Spleen (tissue), 11 donors: Measurements from ENCODE around the gene PLEKHA1. TPM values are rescaled to one million over a fixed set of nuclear protein-coding genes. Genes with fewer than 3 reads are reported as not detected.

ENCODE experiments used
- DNase-seq: peaks from one replicate; pipeline ENCODE4 v3.0.0-alpha.2; 2020
- H3K27ac ChIP-seq, 8 donors: fragments of 200-600 bp; sonication (generic) in 7 of 8; 1 replicate in 4 of 8; 2 replicates in 4 of 8; pipeline versions ENCODE4 v1.5.0 to v1.8.0; 2016 to 2021; ENCODE audit warnings: inconsistent platforms in 4 of 8, mild to moderate bottlenecking in 4 of 8, moderate library complexity in 1 of 8
- H3K27me3 ChIP-seq, 7 donors: fragments of 200-600 bp; sonication (generic) in 6 of 7; replicated peaks in 1 of 7; 1 replicate in 4 of 7; 2 replicates in 3 of 7; pipeline versions ENCODE4 v1.5.0 to v1.8.0; 2016 to 2021; ENCODE audit warnings: inconsistent platforms in 3 of 7, mild to moderate bottlenecking in 1 of 7
- H3K36me3 ChIP-seq, 6 donors: fragments of 200-600 bp; sonication (generic) in 5 of 6; 1 replicate in 4 of 6; 2 replicates in 2 of 6; pipeline versions ENCODE4 v1.5.0 to v1.8.0; 2016 to 2021; ENCODE audit warnings: inconsistent platforms in 2 of 6
- H3K4me1 ChIP-seq, 6 donors: fragments of 200-600 bp; sonication (generic) in 5 of 6; 1 replicate in 3 of 6; 2 replicates in 3 of 6; pipeline versions ENCODE4 v1.5.0 to v1.8.0; 2016 to 2021; ENCODE audit warnings: inconsistent platforms in 3 of 6
- H3K4me3 ChIP-seq, 8 donors: fragments of 200-600 bp; sonication (generic) in 7 of 8; 1 replicate in 4 of 8; 2 replicates in 4 of 8; pipeline versions ENCODE4 v1.5.0 to v1.8.0; 2016 to 2021; ENCODE audit warnings: inconsistent platforms in 4 of 8, mild to moderate bottlenecking in 4 of 8, moderate library complexity in 2 of 8
- H3K9me3 ChIP-seq, 8 donors: fragments of 200-600 bp; sonication (generic) in 7 of 8; 1 replicate in 4 of 8; 2 replicates in 4 of 8; pipeline versions ENCODE4 v1.5.0 to v1.8.0; 2016 to 2021; ENCODE audit warnings: inconsistent platforms in 4 of 8
- CTCF ChIP-seq, 11 experiments: fragments of 200-600 bp in 7 of 11; fragments of 450-650 bp in 4 of 11; sonication (generic) in 4 of 11; IDR thresholded peaks in 8 of 11; conservative IDR thresholded peaks in 3 of 11; 1 replicate in 7 of 11; 2 replicates in 4 of 11; pipeline versions ENCODE4 v1.4.0 to v1.8.0; 2016 to 2021; ENCODE audit warnings: antibody characterized with exemption in 11 of 11, inconsistent platforms in 4 of 11, mild to moderate bottlenecking in 1 of 11
- POLR2A ChIP-seq, 3 donors: fragments of 450-650 bp; IDR thresholded peaks; one replicate each; pipeline ENCODE4 v1.5.1; 2017; ENCODE audit warnings: antibody characterized with exemption in 3 of 3, mild to moderate bottlenecking in 1 of 3
- POLR2AphosphoS5 ChIP-seq, 3 donors: sonication (generic); formaldehyde crosslinking; IDR thresholded peaks; one replicate each; pipeline ENCODE4 v1.5.1; 2017; ENCODE audit warnings: antibody characterized with exemption in 3 of 3
- WGBS, 5 donors: extraction: QIAGEN DNeasy Blood & Tissue Kit in 3 of 5; methylation state at CpG; one replicate each; pipeline versions ENCODE4 v1.1.5 to v1.1.7; 2013 to 2018; 5-methylcytosine and 5-hydroxymethylcytosine counted together
- intact Hi-C: fragments of 100-400 bp; cut with DNase I; formaldehyde crosslinking; loops from one replicate; pipeline ENCODE4 v1.15.0; 2023; ENCODE audit warnings: low total_unique reads
- polyA plus RNA-seq, 3 donors: library from polyadenylated mRNA; stranded (reverse); fragments of 200-250 nt; gene quantifications; one replicate each; pipeline ENCODE4 v1.2.1, GENCODE V29; 2013
- total RNA-seq, 7 donors: library from RNA; depleted of rRNA in 3 of 7; stranded (reverse); fragments of >200 nt in 3 of 7; fragmentation: NEBNext Ultra II Directional in 4 of 7; extraction: Animal tissue kit (Norgen Biotek cat#: 25700) in 4 of 7; gene quantifications; one replicate each; pipeline versions ENCODE4 v1.1.0 to v1.2.1, GENCODE V29; 2016 to 2021
- donor health status: healthy with polysubstance abuse.
- donor health status: DM: no; HTN: no; CAD: no; lungs with moderate emphysema.
- donor health status: DM: no; HTN: no; CAD: no.
- donor health status: Bipolar disorder and iron deficiency.
- donor health status: healthy.
- donor health status: DM: no; HTN: no; CAD: no.
- donor health status: DM: yes; HTN: yes; CAD: no.

Gene PLEKHA1
- total and polyA plus RNA-seq, 10 donors = 7.9 to 31.1 (median 22.1) TPM

DNA sequence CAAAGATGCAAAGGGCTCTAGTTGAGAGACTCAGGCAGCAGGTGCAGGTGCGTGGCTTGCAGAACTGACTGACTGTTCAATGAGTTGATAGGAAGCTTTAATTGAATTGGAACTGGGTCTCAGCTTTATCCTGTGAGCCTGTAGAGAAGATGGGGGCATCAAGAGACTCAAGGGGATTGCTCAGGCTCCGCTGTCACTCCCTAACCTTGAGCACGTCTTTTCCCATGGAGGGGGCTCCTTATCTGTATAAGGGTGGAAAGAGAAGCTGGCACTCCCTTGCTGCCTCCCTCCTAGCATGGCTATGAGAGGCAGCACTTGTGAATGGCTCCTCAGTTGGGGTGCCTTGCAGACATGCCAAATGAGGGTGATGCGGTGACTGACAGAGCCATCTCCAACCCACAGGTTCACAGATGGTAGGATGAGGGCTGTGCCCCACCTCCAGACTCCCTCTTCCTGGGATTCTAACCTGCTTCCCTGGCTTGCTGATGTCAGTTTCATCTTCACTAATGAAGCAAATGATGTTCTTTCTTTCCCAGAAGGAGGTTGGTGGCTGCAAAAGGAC lies 12.4 kb upstream of the PLEKHA1 start:
- no peak overlapping the region for H3K4me3 ChIP-seq
- peaks cover 0 to 7% (median 0%) of the 10 kb centered on the region in 7 donors for H3K27me3 ChIP-seq
- H3K4me1 ChIP-seq = no peaks in the 10 kb centered on the region
- DNase-seq = no peak
- 80 to 96% (median 87%) methylated on average over 4 of the region's 4 CpGs for WGBS, 5 donors
- peaks cover 0 to 20% (median 15%) of the 10 kb centered on the region in 8 donors for H3K9me3 ChIP-seq
- intact Hi-C loops = no loop called here
- H3K36me3 ChIP-seq = no peaks in the 10 kb centered on the region
- H3K27ac ChIP-seq = no peak overlapping the region
- no peak for TF ChIP-seq POLR2A (IDR thresholded peaks at IDR 0.05)
- TF ChIP-seq POLR2AphosphoS5 (IDR thresholded peaks at IDR 0.05) = no peak
- no peak for TF ChIP-seq CTCF (IDR thresholded peaks at IDR 0.05 in 8 of 11, conservative IDR thresholded peaks at IDR 0.05 in 3 of 11)

DNA sequence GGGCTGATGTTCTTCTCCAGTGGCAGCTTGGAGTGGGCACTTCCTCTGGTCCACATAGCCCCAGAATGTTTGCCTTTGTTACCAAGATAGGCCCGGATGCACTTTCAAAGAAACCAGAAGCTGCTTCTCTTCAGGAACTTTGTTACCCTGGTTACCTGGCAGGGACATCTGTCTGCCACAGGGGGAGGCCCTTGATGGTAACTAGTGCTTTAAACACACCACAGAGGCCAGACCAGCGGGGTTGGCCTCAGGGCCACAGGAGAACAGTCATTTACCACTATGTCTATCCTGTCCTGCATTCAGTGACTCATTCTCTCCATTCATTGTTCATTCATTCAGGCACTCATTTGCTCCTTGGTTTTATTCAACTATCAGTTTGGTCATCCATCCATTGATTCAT lies 11.9 kb upstream of the PLEKHA1 start:
- intact Hi-C loops = no loop called here
- TF ChIP-seq POLR2A (IDR thresholded peaks at IDR 0.05) (no peak), CTCF (IDR thresholded peaks at IDR 0.05 in 8 of 11, conservative IDR thresholded peaks at IDR 0.05 in 3 of 11) (no peak), POLR2AphosphoS5 (IDR thresholded peaks at IDR 0.05) (no peak)

DNA sequence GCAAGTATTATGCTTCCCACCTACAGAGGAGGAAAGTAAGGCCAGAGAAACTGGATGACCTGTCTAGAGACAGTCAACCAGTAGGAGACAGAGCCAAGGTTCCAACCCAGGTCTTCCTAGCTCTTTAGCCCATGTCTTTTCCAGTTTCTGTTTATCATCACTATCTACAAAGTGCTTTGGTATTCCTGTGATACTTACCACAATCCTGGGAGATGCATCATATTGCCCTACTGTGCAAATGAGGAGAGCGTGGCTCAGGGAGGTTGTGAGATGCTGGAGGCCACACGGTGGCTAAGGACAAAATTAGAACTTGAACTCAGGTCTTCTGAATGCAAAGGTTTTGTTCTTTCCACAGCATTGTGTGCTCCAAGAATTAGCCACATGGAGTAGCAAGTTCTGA lies 11.2 kb upstream of the PLEKHA1 start:
- Histone ChIP-seq H3K27me3 (peaks cover 0 to 14% (median 0%) of the 10 kb centered on the region in 7 donors), H3K4me3 (no peak overlapping the region), H3K4me1 (no peaks in the 10 kb centered on the region), H3K27ac (no peak overlapping the region), H3K36me3 (no peaks in the 10 kb centered on the region), H3K9me3 (peaks cover 0 to 17% (median 9%) of the 10 kb centered on the region in 8 donors)
- intact Hi-C loops = no loop called here
- WGBS, 5 donors = 89 to 97% (median 93%) methylated on average over 2 of the region's 2 CpGs
- TF ChIP-seq CTCF (IDR thresholded peaks at IDR 0.05 in 8 of 11, conservative IDR thresholded peaks at IDR 0.05 in 3 of 11) (no peak), POLR2AphosphoS5 (IDR thresholded peaks at IDR 0.05) (no peak), POLR2A (IDR thresholded peaks at IDR 0.05) (no peak)
- DNase-seq = no peak

More for the DNA sequence above, 11.9 kb upstream of the PLEKHA1 start:
- H3K27me3 ChIP-seq = peaks cover 0 to 10% (median 0%) of the 10 kb centered on the region in 7 donors
- H3K4me3 ChIP-seq = no peak overlapping the region
- peaks cover 0 to 23% (median 15%) of the 10 kb centered on the region in 8 donors for H3K9me3 ChIP-seq
- H3K36me3 ChIP-seq = no peaks in the 10 kb centered on the region
- no peak overlapping the region for H3K27ac ChIP-seq
- no peak for DNase-seq
- WGBS, 5 donors = 27 to 58% (median 37%) methylated on average over 2 of the region's 2 CpGs
- no peaks in the 10 kb centered on the region for H3K4me1 ChIP-seq

DNA sequence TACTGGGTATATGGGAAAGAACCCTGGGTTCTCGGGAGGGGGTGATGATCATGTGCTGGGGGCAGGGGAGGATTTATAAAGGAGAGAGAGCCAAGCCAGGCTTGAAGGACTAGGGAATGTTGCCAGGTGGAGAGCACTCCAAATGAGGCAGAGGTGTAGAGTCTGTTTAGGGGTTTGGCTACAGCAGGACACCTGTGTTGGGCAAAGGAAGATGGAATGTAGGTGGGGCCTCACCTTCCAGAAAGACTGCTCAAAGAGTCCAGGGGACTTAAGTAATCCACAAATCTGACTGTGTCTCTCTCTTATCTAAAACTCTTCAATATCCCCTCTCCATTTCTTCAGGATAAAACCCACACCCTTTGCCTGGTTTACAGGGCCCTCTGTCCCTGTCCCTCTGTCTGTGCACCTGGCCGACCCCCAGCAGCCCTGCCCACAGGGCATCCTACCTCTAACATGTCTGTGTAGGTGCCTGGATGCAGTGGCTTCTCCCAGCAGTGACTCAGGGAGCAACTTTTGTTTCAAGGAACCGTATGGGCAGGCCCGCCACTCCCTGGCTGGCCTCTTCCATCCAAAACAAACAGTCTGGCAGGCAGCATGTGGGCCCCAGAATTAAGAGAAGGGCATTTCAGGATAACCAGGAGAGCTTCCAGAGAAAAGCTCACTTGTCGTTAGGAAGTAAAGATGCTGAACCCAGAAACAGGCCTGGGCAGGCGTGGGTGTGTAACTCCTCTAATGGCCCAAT lies 10.6 kb upstream of the PLEKHA1 start:
- WGBS, 5 donors = 72 to 86% (median 79%) methylated on average over 6 of the region's 6 CpGs
- Histone ChIP-seq H3K4me3 (no peak overlapping the region), H3K27me3 (peaks cover 0 to 18% (median 0%) of the 10 kb centered on the region in 7 donors), H3K36me3 (no peaks in the 10 kb centered on the region), H3K9me3 (peaks cover 0 to 13% (median 3%) of the 10 kb centered on the region in 8 donors), H3K4me1 (no peaks in the 10 kb centered on the region), H3K27ac (no peak overlapping the region)
- intact Hi-C loops = no loop called here
- TF ChIP-seq CTCF (IDR thresholded peaks at IDR 0.05 in 8 of 11, conservative IDR thresholded peaks at IDR 0.05 in 3 of 11) = no peak
- TF ChIP-seq POLR2AphosphoS5 (IDR thresholded peaks at IDR 0.05) = no peak
- TF ChIP-seq POLR2A (IDR thresholded peaks at IDR 0.05) = no peak
- no peak for DNase-seq
